GM18858 (cell line): ENCODE results near the gene RGS14.
"Not testable (repeated sequence)": the region's sequence is repeated elsewhere in the genome, so short reads cannot be mapped to it uniquely, and the experiment has no call there.

Experiments
- ATAC-seq: cut with Tn5 transposase; IDR thresholded peaks from one replicate; pipeline ENCODE4 v1.9.1; 2021; ENCODE audit not compliant: unreplicated experiment

The RGS14 gene

GRCh38 chr5:177327539-177328522 is 29.9 kb upstream of the RGS14 start:
- no peak for ATAC-seq

DNA sequence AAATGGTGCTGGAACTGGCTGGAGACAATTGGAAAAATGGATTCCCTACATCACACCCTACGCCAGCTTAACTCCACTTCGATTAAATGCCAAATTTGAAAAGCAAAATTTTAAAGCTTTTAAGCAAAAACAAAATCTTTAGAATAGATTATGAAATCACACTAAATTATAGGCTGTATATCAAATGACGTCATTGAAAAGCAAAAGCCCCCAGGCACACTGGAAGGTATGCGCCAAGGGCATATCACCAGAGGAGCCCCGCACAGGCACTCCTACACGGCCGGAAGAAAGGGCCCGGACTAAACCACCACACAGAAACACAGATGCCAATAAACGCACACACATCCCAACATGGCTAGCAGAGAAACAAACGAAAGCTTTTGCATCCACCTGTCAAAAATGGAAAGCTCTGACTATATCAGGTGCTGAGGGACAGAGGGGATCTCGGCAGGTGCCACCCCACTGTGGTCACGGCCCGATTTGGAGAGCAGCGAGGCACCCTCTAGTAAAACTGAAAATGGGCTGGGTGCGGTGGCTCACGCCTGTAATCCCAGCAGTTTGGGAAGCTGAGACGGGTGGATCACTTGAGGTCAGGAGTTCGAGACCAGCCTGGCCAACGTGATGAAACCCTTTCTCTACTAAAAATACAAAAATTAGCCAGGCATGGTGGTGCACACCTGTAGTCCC is 29.0 kb upstream of the RGS14 start:
- ATAC-seq, result no peak

DNA sequence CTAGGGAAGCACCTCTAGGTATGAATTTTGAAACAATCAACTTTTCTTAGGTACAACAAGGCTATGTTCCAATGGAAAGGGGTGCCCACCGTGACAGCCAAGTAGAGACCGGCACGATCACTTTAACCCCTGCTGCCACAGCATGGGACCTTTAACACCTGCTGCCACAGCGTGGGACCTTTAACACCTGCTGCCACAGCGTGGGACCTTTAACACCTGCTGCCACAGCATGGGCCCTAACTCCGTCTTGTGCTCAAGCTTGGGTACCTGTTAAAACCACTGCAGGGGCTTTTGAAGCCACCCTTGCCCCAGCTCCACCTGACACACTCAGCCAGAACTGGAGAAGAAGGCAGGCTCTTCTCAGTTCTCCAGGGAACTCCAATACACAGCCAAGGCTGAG is 27.8 kb upstream of the RGS14 start:
- no peak for ATAC-seq

- ATAC-seq, result no peak
Measured at GRCh38 chr5:177330991-177331842, 26.5 kb upstream of the RGS14 start.

DNA sequence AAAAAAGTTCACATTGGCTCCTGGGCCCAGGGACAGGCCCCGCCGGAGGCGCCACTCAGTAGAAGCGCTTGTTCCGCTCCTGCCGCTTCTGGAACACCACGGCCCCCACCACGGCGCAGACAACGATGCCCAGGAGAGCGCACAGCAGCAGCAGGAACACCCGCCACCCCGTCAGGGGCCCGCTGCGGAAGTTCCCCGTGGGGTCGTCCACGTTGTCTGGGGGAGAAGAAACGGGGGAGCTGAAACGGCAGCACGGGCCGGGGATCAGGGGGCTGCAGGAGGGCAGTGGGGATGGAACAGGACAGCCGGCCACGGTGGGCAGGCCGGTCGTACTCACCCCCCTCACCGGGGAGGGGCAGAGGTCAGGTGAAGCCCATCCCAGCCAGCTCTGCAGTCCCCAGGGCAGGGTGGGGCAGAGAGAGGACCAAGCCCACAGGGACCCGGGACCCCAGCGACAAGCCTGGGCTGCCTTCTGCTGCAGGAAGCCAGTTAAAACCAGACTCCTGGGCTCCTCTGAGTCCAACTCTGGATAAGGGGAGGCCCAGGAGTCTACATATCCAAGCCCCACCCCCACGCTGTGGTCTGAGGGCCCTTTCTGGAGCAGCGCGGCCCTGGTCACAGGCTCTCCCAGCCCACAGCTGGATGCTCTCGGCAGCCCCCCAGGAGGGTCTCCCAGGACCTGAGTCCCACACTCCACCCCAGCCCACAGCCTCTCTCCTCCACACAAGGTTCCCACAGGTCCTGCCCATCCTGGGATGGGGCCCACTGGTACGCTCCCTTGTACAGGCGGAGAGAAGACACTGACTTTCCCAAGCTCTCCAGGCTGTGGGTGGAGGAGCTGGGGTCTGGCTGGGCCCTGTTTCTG is 25.5 kb upstream of the RGS14 start:
- no peak for ATAC-seq

- no peak for ATAC-seq
Measured at GRCh38 chr5:177332896-177333260, 24.8 kb upstream of the RGS14 start.

- ATAC-seq, result no peak
Measured at GRCh38 chr5:177333420-177334154, 24.1 kb upstream of the RGS14 start.

- no peak for ATAC-seq
Measured at GRCh38 chr5:177334155-177334551, 23.6 kb upstream of the RGS14 start.

DNA sequence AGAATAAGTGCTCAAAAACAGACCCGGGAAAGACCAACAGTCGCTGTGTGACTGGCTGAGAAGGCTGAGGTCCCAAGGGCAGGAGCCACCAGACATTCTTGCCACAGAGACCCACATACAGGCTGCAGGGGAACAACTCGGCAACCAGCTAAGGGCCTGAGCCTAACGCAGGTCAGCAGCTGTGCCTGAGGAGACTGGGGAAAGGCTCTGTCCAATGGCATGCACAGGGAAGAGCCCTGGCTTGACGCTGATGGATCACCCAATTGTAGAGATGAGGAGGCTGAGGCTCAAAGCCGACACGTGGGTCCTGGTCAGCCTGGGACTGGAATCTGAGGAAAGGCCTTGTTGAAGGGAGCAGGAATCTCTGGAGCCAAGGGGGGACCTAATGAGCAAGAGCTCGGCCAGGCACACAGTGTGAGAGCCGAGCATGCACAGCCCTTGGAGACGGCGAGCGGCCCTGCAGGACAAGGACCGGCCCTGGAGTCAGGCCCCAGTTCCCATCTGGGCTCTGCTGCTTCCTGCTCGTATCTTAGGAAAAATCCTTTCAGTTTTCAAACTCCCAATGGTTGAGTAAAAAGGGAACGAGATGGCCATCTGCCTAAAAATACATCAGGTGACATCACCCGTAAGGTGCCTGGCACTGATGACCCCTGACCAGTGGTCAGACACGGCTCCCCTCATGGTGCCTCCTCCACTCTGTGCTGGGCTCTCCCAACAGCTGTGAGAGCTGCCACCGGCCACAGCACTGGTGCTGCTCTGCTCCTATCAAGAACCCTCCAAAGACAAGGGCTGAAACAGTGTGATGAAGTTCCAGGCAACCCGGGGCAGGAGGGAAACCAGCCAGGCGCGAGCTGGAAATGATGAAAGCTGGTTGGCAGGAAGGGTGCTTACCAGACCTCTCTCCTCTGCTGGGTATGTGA is 22.7 kb upstream of the RGS14 start:
- ATAC-seq, result no peak

GRCh38 chr5:177335701-177336065 is 22.0 kb upstream of the RGS14 start:
- ATAC-seq, result no peak

DNA sequence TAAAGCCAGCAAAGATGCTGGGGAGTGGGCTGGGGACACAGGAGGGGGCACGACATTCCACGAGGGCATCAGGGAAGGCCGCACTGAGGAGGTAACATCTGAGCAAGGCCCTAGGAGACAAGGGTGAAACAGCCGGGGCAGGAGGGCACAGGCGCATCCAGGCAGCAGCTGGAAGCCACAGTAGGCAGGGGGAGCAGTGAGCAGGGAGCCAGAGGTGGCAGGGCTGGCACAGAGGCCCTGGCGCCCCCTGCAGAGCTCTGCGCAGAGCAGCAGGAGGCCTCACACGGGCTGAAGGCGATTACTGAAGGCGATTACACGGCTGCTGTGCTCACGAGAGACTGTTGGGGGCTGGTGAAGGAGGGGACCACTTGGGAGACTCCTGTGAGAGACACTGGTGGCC is 21.6 kb upstream of the RGS14 start:
- ATAC-seq, result no peak

DNA sequence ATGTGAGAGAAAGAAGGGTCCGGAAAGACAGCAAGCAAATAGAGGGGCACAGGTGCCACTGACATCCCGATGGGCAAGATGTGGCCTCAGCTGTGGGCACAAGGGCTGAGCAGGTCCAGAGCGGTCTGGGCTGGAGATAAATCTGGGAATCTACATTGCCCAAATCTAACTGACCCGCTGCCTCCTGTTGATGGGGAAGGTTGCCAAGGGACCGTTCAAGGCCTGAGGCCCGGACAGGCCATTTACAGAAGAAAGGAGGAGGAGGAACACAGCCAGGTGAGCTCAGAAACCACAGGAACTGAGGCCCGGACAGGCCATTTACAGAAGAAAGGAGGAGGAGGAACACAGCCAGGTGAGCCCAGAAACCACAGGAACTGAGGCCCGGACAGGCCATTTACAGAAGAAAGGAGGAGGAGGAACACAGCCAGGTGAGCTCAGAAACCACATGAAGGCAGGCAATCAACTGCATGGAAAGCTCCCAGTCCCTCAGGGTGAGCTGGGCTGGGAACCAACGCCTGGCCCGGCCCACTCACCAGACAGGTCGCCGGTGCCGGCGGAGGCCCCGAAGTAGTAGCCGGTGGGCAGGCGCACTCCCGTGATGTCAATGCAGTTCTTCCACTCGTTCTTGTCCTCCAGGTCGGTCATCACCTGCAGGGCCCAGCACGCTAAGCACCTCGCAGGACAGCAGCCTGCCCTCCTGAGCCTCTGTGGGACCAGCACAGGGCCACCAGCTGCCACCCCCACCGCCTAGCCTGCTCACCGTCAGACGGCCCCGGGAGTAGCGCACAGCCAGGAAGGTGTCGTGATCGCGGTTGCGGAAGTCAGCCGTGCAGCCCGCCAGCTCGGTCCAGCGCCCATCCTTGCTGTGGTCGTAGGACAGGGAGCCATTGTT is 20.9 kb upstream of the RGS14 start:
- ATAC-seq, result no peak

- no peak for ATAC-seq
Measured at GRCh38 chr5:177338251-177339106, 19.2 kb upstream of the RGS14 start.

DNA sequence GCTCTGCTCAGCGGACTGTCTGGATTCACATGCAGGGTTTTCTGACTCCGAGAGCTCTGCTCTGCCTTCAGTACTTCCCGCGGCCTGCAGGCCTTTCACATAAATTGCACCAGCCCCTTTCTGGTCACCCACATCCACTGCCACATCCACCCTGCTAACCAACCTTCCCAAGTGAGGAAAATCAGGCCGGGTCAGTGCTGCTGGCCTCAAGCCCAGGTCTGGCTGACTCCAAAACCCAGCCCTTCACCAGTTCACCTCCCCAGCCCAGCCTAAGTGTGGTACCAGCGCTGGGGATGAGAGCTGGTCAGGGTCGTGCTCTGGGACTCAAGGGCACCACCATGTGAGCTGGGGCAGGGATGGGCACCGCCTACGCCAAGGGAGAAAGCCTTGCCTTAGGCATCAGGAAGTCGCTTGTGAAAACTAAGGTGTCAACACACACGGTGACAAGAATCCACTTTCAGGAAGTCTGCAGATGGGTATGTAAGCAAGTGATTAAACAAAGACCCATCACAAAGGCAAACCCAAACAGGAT is 18.6 kb upstream of the RGS14 start:
- ATAC-seq, result no peak

- ATAC-seq, result not testable (repeated sequence)
Measured at GRCh38 chr5:177343000-177343399, 14.7 kb upstream of the RGS14 start.

GRCh38 chr5:177343777-177344176 is 13.9 kb upstream of the RGS14 start:
- ATAC-seq, result no peak

GRCh38 chr5:177344891-177345290 is 12.8 kb upstream of the RGS14 start:
- ATAC-seq, result no peak
